GOT3 (cell line): Measurements from ENCODE around the gene DLG5.

Source experiments
- DNase-seq: peaks from one replicate; lab custom pipeline; 2025; ENCODE audit warnings: mixed read lengths; lab: John Stamatoyannopoulos, UW

The DLG5 gene

GRCh38 chr10:77889277-77889903 lies 37.2 kb downstream of the DLG5 start:
- DNase-seq = no peak

GRCh38 chr10:77888356-77888703 lies 38.2 kb downstream of the DLG5 start:
- no peak for DNase-seq

- DNase-seq = no peak
Measured at GRCh38 chr10:77887631-77888355, 38.8 kb downstream of the DLG5 start.

- DNase-seq = no peak
Measured at GRCh38 chr10:77886795-77887355, 39.7 kb downstream of the DLG5 start.

GRCh38 chr10:77884181-77884580 lies 42.4 kb downstream of the DLG5 start:
- DNase-seq = no peak

- DNase-seq = no peak
Measured at GRCh38 chr10:77881636-77882035, 44.9 kb downstream of the DLG5 start.

GRCh38 chr10:77881222-77881621 lies 45.3 kb downstream of the DLG5 start:
- DNase-seq = no peak

- no peak for DNase-seq
Measured at GRCh38 chr10:77879710-77880109, 46.8 kb downstream of the DLG5 start.

GRCh38 chr10:77879065-77879464 lies 47.5 kb downstream of the DLG5 start:
- DNase-seq = no peak

- DNase-seq = no peak
Measured at GRCh38 chr10:77877441-77878344, 48.9 kb downstream of the DLG5 start.

GRCh38 chr10:77875730-77876129 lies 50.8 kb downstream of the DLG5 start:
- DNase-seq = no peak

GRCh38 chr10:77874872-77875271 lies 51.7 kb downstream of the DLG5 start:
- DNase-seq = no peak

- no peak for DNase-seq
Measured at GRCh38 chr10:77873536-77874380, 52.8 kb downstream of the DLG5 start.

GRCh38 chr10:77872947-77873535 lies 53.5 kb downstream of the DLG5 start:
- DNase-seq = no peak

- DNase-seq = no peak
Measured at GRCh38 chr10:77872151-77872946, 54.2 kb downstream of the DLG5 start.

GRCh38 chr10:77869626-77870420 lies 56.7 kb downstream of the DLG5 start:
- no peak for DNase-seq

- no peak for DNase-seq
Measured at GRCh38 chr10:77868523-77868922, 58.0 kb downstream of the DLG5 start.

- DNase-seq = no peak
Measured at GRCh38 chr10:77867124-77867719, 59.3 kb downstream of the DLG5 start.

GRCh38 chr10:77866598-77866997 lies 60.0 kb downstream of the DLG5 start:
- no peak for DNase-seq
